ENCODE measurements around the gene PARS2.

PARS2 gene

GRCh38 chr1:54798769-54799641 lies 34.7 kb upstream of the PARS2 start:
- peak; percentile 93 for DNase-seq (ENCODE audit: low read depth)
- peak overlapping the region; percentile 66 for H3K4me3 ChIP-seq (ENCODE audit: low read length)
- TF ChIP-seq, protein P1, sequence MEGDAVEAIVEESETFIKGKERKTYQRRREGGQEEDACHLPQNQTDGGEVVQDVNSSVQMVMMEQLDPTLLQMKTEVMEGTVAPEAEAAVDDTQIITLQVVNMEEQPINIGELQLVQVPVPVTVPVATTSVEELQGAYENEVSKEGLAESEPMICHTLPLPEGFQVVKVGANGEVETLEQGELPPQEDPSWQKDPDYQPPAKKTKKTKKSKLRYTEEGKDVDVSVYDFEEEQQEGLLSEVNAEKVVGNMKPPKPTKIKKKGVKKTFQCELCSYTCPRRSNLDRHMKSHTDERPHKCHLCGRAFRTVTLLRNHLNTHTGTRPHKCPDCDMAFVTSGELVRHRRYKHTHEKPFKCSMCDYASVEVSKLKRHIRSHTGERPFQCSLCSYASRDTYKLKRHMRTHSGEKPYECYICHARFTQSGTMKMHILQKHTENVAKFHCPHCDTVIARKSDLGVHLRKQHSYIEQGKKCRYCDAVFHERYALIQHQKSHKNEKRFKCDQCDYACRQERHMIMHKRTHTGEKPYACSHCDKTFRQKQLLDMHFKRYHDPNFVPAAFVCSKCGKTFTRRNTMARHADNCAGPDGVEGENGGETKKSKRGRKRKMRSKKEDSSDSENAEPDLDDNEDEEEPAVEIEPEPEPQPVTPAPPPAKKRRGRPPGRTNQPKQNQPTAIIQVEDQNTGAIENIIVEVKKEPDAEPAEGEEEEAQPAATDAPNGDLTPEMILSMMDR (IDR thresholded peaks at IDR 0.05; ENCODE audit: insufficient read depth, low read depth, low read length, missing control alignments), result no peak

GRCh38 chr1:54798206-54798605 lies 33.9 kb upstream of the PARS2 start:
- TF ChIP-seq, protein P1 (IDR thresholded peaks at IDR 0.05; ENCODE audit: insufficient read depth, low read depth, low read length, missing control alignments), result no peak
- no peak overlapping the region for H3K4me3 ChIP-seq (ENCODE audit: low read length)
- DNase-seq (ENCODE audit: low read depth), result no peak

GRCh38 chr1:54796902-54797301 lies 32.6 kb upstream of the PARS2 start:
- no peak for DNase-seq (ENCODE audit: low read depth)
- H3K4me3 ChIP-seq (ENCODE audit: low read length), result no peak overlapping the region
- TF ChIP-seq, protein P1 (IDR thresholded peaks at IDR 0.05; ENCODE audit: insufficient read depth, low read depth, low read length, missing control alignments), result no peak

DNA sequence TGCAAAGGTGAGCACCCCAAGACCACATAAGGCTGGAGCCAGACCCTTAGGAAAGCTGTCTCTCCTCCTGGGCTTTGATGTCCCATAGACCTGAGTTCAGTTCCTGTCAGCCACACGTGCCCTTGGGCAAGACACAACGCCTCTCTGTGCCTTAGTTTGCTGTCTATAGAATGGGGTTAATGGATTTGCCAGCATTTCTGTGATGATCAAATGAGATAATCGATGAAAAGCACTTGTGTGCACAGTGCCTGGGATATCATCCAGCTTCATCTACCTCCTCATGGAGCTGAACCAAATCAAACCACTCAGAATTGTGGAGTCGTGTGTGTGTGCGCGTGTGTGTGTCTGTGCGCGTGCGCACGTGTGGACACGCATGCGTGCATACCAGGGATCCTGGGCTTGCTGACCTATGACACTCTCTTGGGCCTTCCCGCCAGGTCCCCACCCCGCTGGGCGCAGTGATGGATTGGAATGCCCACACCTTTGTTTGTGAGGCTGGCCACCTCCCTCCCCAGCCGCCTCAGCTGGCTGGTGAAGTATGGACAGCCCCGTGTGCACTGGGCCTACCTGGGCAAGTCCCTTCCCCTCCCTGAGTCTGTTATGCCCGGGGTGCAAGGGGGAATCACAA lies 31.6 kb upstream of the PARS2 start:
- DNase-seq (ENCODE audit: low read depth), result no peak
- no peak overlapping the region for H3K4me3 ChIP-seq (ENCODE audit: low read length)
- TF ChIP-seq, protein P1 (IDR thresholded peaks at IDR 0.05; ENCODE audit: insufficient read depth, low read depth, low read length, missing control alignments), result no peak

- peak; percentile 45 for DNase-seq (ENCODE audit: low read depth)
- TF ChIP-seq, protein P1 (IDR thresholded peaks at IDR 0.05; ENCODE audit: insufficient read depth, low read depth, low read length, missing control alignments), result no peak
- no peak overlapping the region for H3K4me3 ChIP-seq (ENCODE audit: low read length)
These were observed 31.0 kb upstream of the PARS2 start for GRCh38 chr1:54795356-54795665.

- TF ChIP-seq, protein P1 (IDR thresholded peaks at IDR 0.05; ENCODE audit: insufficient read depth, low read depth, low read length, missing control alignments), result peak; percentile 29
- peak; percentile 85 for DNase-seq (ENCODE audit: low read depth)
- no peak overlapping the region for H3K4me3 ChIP-seq (ENCODE audit: low read length)
These were observed 30.4 kb upstream of the PARS2 start for GRCh38 chr1:54794451-54795355.
